Anterior cingulate cortex (tissue), 58 donors: ENCODE measurements around the gene PIWIL4.

Experiments
- DNase-seq, 58 donors: peaks; one replicate each; lab custom pipeline; 2025; lab: John Stamatoyannopoulos, UW

PIWIL4 gene

DNA sequence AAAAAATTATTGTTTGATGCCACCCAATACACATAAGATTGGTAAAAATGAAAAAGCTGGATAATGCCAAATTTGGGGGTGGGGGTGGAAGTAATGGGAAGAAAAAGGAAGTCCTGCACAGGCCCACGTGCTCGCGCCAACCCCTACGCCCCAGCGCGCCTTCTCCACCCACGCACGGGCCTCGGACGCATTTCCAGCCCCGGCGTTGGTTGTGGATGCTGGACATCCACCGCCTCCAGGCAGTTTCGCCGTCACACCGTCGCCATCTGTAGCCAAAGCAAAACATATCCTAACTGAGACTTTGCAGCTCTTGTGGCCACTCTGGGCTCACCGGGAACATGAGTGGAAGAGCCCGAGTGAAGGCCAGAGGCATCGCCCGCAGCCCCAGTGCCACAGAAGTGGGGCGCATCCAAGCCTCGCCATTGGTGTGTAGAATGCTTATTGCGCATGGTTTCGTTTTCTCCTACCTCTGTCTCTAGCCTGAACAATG, at the start of gene PIWIL4:
TSS of gene PIWIL4 (plus strand) at position 188 of the 490 bp plus-strand sequence. CDS start at position 339, 151 bp downstream.
- DNase-seq, result no peak

DNA sequence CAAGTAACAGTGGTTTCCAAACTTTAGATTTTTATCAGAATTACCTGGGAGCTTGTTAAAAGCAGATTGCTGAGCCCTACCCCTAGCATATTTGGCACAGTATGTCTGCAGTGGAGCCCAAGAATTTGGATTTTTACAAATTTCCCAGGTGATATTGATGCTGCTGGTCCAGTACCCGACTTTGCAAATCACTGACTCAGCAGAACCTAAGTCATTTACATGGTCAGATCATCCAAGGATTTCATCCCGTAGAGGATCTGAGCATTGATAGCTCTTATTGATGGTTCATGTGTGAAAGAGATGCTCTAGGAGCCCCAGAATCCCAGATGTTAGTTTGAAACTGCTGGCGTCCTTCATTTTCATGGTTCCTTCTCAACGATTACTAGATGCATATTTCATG, 48.9 kb upstream of the PIWIL4 start:
- DNase-seq, result no peak

DNA sequence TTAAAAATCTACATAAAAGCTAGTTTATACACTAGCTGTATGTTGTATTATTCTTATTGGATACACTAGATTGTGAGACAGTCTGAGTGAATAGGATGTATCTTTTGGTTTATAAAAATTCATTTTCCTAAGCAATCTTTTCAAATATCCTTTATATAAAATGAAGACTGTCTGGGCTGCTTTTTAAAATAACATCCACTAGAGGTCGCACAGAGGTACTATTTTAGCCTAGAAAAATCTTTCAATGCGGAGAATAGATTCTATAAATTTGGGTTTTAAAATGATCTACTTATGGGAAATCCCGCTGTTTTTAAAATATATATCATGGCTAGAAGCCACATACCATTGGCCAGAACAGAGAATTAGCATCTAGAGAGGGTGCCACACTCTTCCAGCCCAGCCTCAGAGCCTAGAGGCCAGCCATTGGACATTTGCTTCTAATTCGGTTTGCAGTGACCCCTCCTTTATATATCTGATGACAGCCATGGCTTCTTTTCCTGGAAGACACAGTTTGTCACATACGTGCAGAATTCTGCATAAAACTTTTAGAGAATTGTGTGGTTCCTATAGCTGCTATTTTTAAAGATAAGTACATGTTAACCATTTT, 47.6 kb upstream of the PIWIL4 start:
- peak in 4 of 58 donors; percentile 1 to 5 (median 4) for DNase-seq

- DNase-seq, result no peak
Observed at GRCh38 chr11:94521684-94522083, 45.5 kb upstream of the PIWIL4 start.

DNA sequence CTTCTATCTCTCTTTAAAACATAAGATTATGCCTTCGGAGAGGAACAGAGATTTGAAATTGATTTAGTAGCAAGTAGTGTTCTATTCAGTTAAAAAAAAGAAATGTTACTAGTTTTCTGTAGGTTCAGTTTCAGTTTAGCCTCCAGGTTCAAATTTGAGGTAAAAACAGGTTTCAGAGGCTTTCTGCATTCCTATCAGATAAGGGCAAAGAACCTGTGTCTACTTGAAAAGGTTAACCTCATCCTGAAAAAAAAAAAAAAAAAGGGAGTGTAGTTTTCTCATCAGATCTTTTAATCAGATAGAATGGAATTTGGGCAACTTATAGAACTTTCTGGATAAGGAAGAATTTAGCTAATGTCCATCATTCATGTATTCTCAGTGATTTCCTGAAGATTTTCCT, 42.8 kb upstream of the PIWIL4 start:
- DNase-seq, result no peak

- peak in 11 of 58 donors; percentile 3 to 36 (median 10) for DNase-seq
Observed at GRCh38 chr11:94525546-94526324, 41.4 kb upstream of the PIWIL4 start.

DNA sequence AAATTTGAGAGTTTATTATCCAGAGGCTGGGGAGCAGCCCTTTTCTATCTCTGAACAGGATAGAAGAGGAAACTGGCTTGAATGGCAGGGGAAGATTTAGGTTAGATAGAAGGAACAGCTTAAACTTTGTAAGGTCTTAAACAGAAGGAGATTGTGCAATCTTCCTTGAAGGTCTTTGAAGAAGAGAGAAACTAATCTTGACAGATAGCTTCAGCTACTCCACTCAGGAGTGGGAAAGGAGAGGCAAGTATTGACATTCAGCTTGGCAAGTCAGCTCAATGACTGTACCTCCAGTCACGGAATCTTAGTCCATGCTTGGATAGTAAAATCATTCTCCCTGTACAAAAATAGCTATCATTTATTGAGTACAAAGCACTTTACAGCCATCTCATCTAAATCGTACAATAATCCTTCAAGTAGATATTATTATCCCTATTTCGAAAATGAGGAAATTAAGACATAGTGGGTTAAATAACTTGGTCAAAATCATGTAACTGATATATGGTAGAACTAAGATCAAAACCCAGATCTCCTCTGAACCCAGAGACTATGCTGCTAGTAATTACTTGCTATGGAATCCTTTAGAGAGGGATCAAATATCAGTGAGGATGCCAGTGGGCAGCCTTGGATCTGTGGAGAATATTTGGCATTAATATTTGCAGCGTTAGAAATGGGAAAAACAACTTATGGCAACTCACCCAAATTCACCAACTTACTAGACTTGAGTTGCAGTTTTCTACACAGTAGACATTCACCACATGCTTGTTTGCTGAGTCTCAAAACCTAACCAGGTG, 40.3 kb upstream of the PIWIL4 start:
- DNase-seq, result no peak

DNA sequence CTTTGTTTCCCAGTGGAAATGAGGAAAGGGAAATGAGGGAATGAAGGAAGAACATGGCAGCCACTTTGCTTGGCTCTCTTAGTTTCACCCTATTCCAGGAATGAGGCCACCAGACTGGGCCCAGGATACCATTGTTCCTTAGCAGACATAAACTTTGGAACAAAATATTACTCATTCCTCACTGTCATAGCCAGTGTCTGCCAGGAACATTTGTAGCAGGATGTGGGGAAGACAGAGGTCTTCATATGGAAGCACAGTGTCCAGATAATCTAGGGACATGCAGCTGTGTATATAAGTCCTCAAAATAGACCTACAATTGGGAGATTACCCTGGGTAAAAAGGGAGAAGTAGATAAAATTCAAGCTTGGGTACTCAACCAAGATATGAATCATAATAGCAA, 38.6 kb upstream of the PIWIL4 start:
- DNase-seq, result no peak

DNA sequence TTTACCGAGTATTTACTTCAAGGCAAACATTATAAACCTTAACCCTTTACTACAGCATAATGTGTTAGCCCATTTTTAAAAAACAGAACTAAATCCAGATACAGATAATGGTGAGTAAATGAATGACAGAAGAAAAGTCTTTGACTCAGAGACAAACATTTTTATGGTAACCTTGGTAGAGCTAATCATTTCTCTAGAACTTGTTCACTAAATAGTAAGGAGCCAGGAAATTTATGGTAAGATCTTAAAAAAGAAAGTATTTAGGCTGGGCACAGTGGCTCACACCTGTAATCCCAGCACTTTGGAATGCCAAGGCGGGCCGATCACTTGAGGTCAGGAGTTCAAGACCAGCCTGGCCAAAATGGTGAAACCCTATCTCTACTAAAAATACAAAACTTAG, 35.0 kb upstream of the PIWIL4 start:
- DNase-seq, result no peak

- no peak for DNase-seq
Observed at GRCh38 chr11:94533206-94533605, 34.0 kb upstream of the PIWIL4 start.

DNA sequence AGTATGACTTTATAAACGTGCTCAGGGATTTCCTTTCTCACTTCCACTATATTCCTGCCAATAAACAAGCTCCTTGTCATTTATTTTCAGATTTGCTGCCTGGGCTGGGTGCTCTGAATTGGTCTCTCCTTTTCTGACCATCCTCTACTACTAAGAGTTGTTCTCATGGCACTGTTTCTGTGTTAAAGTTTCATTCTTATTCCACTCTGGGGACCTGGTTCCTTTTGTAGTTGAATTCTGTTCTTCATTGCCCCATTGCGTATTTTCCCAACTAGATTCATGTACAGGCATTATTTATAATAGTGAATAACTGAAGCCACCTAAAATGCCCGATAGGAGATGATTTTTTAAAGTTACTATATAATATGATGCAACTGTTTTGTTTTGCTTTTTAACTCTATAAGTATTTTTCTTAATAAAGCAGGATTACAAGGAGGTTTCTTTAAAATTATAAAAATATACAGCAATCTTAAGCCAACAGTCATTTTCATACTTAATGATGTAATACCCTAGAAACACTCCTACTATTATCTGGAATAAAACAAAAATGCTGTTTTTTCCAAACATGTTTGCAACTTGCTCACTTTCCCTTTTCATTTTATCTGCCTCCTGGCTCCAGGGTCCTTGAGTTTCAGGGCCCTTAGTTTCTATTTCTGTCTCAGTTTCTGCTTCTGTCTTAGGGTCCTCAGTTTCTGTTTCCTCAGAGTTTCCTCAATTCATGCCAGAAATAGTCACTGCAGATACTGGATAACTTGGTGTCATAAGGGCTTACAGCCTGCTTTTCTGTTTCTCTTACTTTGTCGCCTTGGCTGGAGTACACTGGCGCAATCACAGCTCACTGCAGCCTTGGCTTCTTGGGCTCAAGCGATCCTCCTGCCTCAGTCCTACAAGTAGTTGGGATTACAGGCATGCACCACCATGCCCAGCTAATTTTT, 33.2 kb upstream of the PIWIL4 start:
- DNase-seq, result no peak

- DNase-seq, result no peak
Observed at GRCh38 chr11:94536386-94536785, 30.8 kb upstream of the PIWIL4 start.

GRCh38 chr11:94537031-94537600, 30.1 kb upstream of the PIWIL4 start:
- DNase-seq, result no peak

GRCh38 chr11:94539420-94539819, 27.7 kb upstream of the PIWIL4 start:
- no peak for DNase-seq

GRCh38 chr11:94543695-94544645, 23.2 kb upstream of the PIWIL4 start, which contains the start of gene FUT4:
Gene FUT4 (plus strand): TSS chr11:94543921. CDS start chr11:94544134, 213 bp downstream.
- DNase-seq, result peak in 57 of 58 donors; percentile 27 to 87 (median 66)

DNA sequence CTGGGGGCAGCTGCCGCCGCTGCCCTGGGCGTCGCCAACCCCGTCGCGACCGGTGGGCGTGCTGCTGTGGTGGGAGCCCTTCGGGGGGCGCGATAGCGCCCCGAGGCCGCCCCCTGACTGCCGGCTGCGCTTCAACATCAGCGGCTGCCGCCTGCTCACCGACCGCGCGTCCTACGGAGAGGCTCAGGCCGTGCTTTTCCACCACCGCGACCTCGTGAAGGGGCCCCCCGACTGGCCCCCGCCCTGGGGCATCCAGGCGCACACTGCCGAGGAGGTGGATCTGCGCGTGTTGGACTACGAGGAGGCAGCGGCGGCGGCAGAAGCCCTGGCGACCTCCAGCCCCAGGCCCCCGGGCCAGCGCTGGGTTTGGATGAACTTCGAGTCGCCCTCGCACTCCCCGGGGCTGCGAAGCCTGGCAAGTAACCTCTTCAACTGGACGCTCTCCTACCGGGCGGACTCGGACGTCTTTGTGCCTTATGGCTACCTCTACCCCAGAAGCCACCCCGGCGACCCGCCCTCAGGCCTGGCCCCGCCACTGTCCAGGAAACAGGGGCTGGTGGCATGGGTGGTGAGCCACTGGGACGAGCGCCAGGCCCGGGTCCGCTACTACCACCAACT, 22.4 kb upstream of the PIWIL4 start:
- peak in 3 of 58 donors; percentile 13 to 41 (median 19) for DNase-seq

DNA sequence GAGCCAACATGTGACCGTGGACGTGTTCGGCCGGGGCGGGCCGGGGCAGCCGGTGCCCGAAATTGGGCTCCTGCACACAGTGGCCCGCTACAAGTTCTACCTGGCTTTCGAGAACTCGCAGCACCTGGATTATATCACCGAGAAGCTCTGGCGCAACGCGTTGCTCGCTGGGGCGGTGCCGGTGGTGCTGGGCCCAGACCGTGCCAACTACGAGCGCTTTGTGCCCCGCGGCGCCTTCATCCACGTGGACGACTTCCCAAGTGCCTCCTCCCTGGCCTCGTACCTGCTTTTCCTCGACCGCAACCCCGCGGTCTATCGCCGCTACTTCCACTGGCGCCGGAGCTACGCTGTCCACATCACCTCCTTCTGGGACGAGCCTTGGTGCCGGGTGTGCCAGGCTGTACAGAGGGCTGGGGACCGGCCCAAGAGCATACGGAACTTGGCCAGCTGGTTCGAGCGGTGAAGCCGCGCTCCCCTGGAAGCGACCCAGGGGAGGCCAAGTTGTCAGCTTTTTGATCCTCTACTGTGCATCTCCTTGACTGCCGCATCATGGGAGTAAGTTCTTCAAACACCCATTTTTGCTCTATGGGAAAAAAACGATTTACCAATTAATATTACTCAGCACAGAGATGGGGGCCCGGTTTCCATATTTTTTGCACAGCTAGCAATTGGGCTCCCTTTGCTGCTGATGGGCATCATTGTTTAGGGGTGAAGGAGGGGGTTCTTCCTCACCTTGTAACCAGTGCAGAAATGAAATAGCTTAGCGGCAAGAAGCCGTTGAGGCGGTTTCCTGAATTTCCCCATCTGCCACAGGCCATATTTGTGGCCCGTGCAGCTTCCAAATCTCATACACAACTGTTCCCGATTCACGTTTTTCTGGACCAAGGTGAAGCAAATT, 21.7 kb upstream of the PIWIL4 start:
- DNase-seq, result peak in 2 of 58 donors; percentile 15
